ENCODE results near the gene ZP1. TPM values are rescaled to one million over a fixed set of nuclear protein-coding genes. Genes with fewer than 3 reads are reported as not detected.
A peak's percentile ranks its signal among the peaks of the same experiment; 100 is the strongest.

Gene ZP1
- total RNA-seq, 1 experiment from 2014 or later, result not detected

DNA sequence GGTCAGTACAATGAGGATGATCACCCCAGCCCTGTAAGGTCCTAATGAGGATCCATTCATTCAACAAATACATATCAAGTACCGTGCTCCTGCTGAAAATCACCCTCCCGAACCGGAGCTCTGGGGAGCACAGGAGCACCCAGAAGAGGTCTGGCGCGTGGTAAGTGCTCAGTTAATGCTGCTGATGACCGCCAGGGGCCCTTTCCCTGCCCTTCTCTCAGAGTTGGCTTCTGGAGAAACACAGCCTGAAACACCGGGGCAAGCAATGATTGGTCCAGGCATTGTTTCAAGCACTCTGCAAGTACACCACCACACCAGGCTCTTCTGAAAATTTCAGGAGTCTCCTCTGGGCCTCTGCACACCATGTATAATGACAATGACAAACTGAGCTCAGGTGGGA is 29.2 kb upstream of the ZP1 start:
- H3K27ac Mint-ChIP-seq (ENCODE audit: low read depth, unreplicated experiment), result no peak overlapping the region
- H3K9me3 Mint-ChIP-seq (ENCODE audit: unreplicated experiment), result no peaks in the 10 kb centered on the region
- no TSS peak for BruUV-seq (replicated peaks)
- H3K4me3 Mint-ChIP-seq (ENCODE audit: unreplicated experiment), result no peak overlapping the region
- intact Hi-C loops (cut with micrococcal nuclease), result no loop called here
- ChIA-PET POLR2A (interaction anchor here (0.5 to 0.6 kb wide), 4 partner anchors 36 to 490 kb away, joined by 3 to 5 read pairs (median 3); no protein-coding TSS in a partner anchor), CTCF (interaction anchor here (0.8 to 2.0 kb wide), 3 partner anchors 13 to 260 kb away, joined by 3 to 7 read pairs (median 3); no protein-coding TSS in a partner anchor)
- peaks cover 6% of the 10 kb centered on the region for H3K36me3 Mint-ChIP-seq (ENCODE audit: insufficient read depth, unreplicated experiment)
- H3K4me1 Mint-ChIP-seq (ENCODE audit: insufficient read depth, unreplicated experiment), result peaks cover 28% of the 10 kb centered on the region
- H3K27me3 Mint-ChIP-seq (ENCODE audit: insufficient read depth, unreplicated experiment), result no peaks in the 10 kb centered on the region
- TF ChIP-seq, protein P1, sequence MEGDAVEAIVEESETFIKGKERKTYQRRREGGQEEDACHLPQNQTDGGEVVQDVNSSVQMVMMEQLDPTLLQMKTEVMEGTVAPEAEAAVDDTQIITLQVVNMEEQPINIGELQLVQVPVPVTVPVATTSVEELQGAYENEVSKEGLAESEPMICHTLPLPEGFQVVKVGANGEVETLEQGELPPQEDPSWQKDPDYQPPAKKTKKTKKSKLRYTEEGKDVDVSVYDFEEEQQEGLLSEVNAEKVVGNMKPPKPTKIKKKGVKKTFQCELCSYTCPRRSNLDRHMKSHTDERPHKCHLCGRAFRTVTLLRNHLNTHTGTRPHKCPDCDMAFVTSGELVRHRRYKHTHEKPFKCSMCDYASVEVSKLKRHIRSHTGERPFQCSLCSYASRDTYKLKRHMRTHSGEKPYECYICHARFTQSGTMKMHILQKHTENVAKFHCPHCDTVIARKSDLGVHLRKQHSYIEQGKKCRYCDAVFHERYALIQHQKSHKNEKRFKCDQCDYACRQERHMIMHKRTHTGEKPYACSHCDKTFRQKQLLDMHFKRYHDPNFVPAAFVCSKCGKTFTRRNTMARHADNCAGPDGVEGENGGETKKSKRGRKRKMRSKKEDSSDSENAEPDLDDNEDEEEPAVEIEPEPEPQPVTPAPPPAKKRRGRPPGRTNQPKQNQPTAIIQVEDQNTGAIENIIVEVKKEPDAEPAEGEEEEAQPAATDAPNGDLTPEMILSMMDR (IDR thresholded peaks at IDR 0.05; ENCODE audit: unreplicated experiment), result no peak
- DNase-seq (ENCODE audit: unreplicated experiment), result no peak

DNA sequence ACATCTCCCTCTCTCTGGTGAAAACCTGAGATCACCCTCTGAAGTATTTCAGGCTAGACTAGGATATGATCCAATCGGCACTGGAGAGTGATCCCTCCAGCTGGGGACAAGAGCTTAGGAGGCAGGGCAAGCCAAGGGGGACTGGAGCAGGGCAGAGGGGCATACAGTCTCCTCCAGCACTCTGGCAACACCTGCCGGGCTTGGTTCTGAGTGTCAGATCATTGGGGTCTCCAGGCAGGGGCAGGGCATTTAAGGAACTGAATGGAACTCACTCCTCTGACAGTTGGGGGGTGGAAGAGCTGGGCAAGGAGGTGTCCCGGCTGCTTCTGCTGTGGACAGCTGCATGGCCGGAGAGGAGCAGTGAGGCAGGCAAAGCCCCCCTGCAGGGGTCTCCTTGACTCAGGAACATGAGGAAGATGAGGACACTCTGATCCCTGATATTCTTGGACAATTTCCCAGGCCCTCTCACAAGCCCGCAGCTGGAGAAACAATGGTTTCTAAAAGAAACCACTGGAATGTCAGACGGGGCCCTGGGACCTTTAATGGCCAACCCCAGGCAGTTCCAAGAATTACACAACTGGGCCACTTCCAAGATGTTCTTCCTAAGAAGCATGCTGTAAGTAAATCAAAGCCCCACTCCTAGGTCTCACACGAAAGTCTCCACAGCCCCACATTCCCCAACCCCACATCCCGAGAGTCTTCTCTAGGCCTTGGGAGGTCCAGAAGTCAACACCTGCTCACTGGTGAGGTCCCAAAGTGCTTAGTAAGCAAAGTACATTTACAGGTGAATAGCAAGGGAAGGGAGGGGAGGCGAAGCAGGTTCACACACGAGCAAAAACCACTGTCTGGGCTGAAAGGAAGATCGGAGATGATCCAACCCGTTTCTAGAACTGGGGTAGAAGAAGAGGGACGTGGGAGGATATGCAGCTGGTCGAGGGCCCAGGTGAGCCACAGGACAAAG is 26.6 kb upstream of the ZP1 start:
- Mint-ChIP-seq H3K4me1 (ENCODE audit: insufficient read depth, unreplicated experiment) (peaks cover 45% of the 10 kb centered on the region), H3K27me3 (ENCODE audit: insufficient read depth, unreplicated experiment) (no peaks in the 10 kb centered on the region), H3K4me3 (ENCODE audit: unreplicated experiment) (peak overlapping the region; percentile 91), H3K9me3 (ENCODE audit: unreplicated experiment) (no peaks in the 10 kb centered on the region), H3K36me3 (ENCODE audit: insufficient read depth, unreplicated experiment) (peaks cover 13% of the 10 kb centered on the region), H3K27ac (ENCODE audit: low read depth, unreplicated experiment) (peak overlapping the region; percentile 92)
- BruUV-seq (replicated peaks), result no TSS peak
- TF ChIP-seq, protein P1 (IDR thresholded peaks at IDR 0.05; ENCODE audit: unreplicated experiment), result no peak
- CTCF ChIA-PET, result interaction anchor here (0.6 to 1.6 kb wide), 4 partner anchors 9 to 576 kb away, joined by 3 to 11 read pairs (median 3); no protein-coding TSS in a partner anchor
- intact Hi-C loops (cut with micrococcal nuclease), result no loop called here
- peak; percentile 74 for DNase-seq (ENCODE audit: unreplicated experiment)
- POLR2A ChIA-PET, result interaction anchor here (0.7 to 1.0 kb wide), 3 partner anchors 10 to 1292 kb away, joined by 3 to 5 read pairs (median 3); no protein-coding TSS in a partner anchor

DNA sequence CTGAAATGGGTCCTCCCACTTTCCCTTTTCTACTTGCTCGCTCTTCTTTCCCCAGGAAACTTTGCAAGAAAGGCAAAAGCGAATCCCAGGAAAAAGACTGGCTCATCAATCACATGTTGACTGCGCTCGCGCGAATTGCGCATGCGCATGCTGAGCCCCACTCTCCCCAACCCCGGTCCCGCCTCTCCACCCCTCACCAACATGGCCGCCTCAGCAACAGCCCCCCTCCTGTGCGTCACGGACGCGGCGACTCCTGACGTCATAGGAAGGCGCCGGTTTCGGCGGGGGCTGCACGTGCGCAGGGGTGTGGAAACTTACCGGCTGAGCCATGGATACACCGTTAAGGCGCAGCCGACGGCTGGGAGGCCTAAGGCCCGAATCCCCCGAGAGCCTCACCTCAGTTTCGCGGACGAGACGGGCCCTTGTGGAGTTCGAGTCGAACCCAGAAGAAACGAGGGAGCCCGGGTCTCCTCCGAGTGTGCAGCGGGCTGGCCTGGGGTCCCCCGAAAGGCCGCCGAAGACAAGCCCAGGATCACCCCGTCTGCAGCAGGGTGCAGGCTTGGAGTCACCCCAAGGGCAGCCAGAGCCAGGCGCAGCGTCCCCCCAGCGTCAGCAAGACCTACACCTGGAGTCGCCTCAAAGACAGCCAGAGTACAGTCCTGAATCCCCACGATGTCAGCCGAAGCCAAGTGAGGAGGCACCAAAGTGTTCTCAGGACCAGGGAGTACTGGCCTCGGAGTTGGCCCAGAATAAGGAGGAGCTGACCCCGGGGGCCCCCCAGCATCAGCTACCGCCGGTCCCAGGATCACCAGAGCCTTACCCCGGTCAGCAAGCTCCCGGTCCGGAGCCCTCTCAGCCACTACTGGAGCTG is 25.3 kb upstream of the ZP1 start, which contains the start of gene CCDC86:
TSS of gene CCDC86 (plus strand) at position 317 of the 871 bp plus-strand sequence. CDS start at position 329, 12 bp downstream.
- ChIA-PET POLR2A (interaction anchor here (0.6 to 2.7 kb wide), 10 partner anchors 11 to 320 kb away, joined by 3 to 26 read pairs (median 4); partner anchors contain the start of genes PRPF19 and TMEM109), CTCF (interaction anchor here (0.6 to 5.3 kb wide), 7 partner anchors 10 to 61 kb away, joined by 3 to 36 read pairs (median 5); partner anchors contain the start of gene PTGDR2)
- H3K4me1 Mint-ChIP-seq (ENCODE audit: insufficient read depth, unreplicated experiment), result peaks cover 42% of the 10 kb centered on the region
- H3K36me3 Mint-ChIP-seq (ENCODE audit: insufficient read depth, unreplicated experiment), result peaks cover 23% of the 10 kb centered on the region
- TF ChIP-seq, protein P1 (IDR thresholded peaks at IDR 0.05; ENCODE audit: unreplicated experiment), result no peak
- peak within 1 kb of the TSS; percentile 92 for H3K27ac Mint-ChIP-seq (ENCODE audit: low read depth, unreplicated experiment)
- H3K27me3 Mint-ChIP-seq (ENCODE audit: insufficient read depth, unreplicated experiment), result no peaks in the 10 kb centered on the region
- H3K4me3 Mint-ChIP-seq (ENCODE audit: unreplicated experiment), result peak within 1 kb of the TSS; percentile 91
- H3K9me3 Mint-ChIP-seq (ENCODE audit: unreplicated experiment), result no peaks in the 10 kb centered on the region
- intact Hi-C loops (cut with micrococcal nuclease), result no loop called here
- TSS peak; percentile 66 for BruUV-seq (replicated peaks)
- peak; percentile 94 for DNase-seq (ENCODE audit: unreplicated experiment)
